Measurements from ENCODE around the gene LCNL1. TPM values are rescaled to one million over a fixed set of nuclear protein-coding genes. Genes with fewer than 3 reads are reported as not detected.

Gene LCNL1
- total and polyA plus RNA-seq, 4 experiments from 2014 or later: 0.14 to 0.17 TPM; not detected in 2

- no peaks in the 10 kb centered on the region for H3K36me3 ChIP-seq (ENCODE audit: insufficient read depth, low read length)
- H3K4me3 Mint-ChIP-seq: peak overlapping the region in 2 of 8 donors; percentile 8 to 80
Observed at GRCh38 chr9:136973618-136974617, 8.9 kb upstream of the LCNL1 start.

DNA sequence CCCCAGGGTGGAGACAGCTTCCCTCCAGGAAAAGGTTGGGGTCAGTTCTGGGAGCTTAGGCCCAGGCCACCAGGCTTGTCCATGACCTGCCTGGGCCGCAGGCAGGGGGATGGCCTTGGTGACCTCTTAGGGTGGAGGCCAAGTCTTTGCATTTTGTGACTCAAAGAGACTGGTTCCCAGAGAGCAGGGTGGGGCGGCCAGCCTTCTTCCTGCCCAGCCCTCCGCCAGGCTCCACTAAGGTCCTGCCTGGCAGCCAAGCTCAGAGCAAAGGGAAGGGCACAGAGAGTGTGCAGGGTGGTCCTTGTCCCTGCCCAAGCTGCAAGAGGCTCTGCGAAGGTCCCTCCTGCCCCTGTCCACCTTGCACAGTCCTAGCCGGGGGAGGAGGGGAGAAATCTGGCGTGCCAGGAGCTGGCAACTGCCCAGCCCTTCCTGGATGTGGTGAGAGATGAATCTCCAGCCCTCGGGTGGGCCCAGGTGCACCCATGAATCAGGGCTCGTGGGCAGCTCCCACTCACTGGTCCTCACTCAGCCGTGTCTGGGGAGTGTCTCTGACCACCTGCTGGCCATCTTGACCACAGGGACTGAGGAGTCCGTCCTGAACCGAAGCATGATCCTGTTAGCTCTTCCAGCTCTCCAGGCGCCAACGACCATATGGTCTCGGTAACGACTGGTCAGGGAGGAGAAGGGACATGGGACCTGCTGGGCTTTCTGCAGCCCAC is 7.8 kb upstream of the LCNL1 start:
- peak overlapping the region; percentile 66 to 84 (median 77) for H3K4me3 Mint-ChIP-seq
- no peak for DNase-seq
- peaks cover 11 to 32% (median 22%) of the 10 kb centered on the region in 4 donors for H3K4me1 Mint-ChIP-seq
- no peaks in the 10 kb centered on the region for H3K36me3 Mint-ChIP-seq
- H3K4me3 ChIP-seq (ENCODE audit: low read length in 2 of 2): peak overlapping the region; percentile 23 to 24
- no peaks in the 10 kb centered on the region for H3K27me3 ChIP-seq (ENCODE audit: insufficient read depth, low read length)
- peak overlapping the region; percentile 28 for H3K27ac ChIP-seq (ENCODE audit: low read depth, low read length)
- H3K27ac Mint-ChIP-seq: peak overlapping the region; percentile 52 to 83 (median 70)
- ChIA-PET POLR2A (ENCODE audit: partially characterized antibody) (interaction anchor here (0.6 to 3.9 kb wide), 13 partner anchors 10 to 266 kb away, joined by 3 to 75 read pairs (median 5); partner anchors contain the start of genes C8G, CLIC3, FBXW5 and FUT7), CTCF (ENCODE audit: partially characterized antibody) (interaction anchor here (0.7 to 3.4 kb wide), 10 partner anchors 11 to 110 kb away, joined by 3 to 27 read pairs (median 3); partner anchors contain the start of gene ABCA2)
- H3K27me3 Mint-ChIP-seq: no peaks in the 10 kb centered on the region
- no peaks in the 10 kb centered on the region for H3K9me3 ChIP-seq (ENCODE audit: control insufficient read depth in 1 of 2, low read length in 2 of 2)
- intact Hi-C loops (cut with micrococcal nuclease): loop anchor here (10.0 kb wide), 1 partner anchor 50 kb away; the partner anchor contains the start of gene ABCA2
- H3K36me3 ChIP-seq (ENCODE audit: insufficient read depth, low read length): no peaks in the 10 kb centered on the region
- no peaks in the 10 kb centered on the region for H3K9me3 Mint-ChIP-seq
- peaks cover 41% of the 10 kb centered on the region for H3K4me1 ChIP-seq (ENCODE audit: insufficient read depth, low read length)

More at GRCh38 chr9:136973618-136974617, 8.9 kb upstream of the LCNL1 start:
- Mint-ChIP-seq H3K9me3 (no peaks in the 10 kb centered on the region), H3K27me3 (no peaks in the 10 kb centered on the region), H3K27ac (peak overlapping the region in 2 of 7 donors; percentile 25 to 41), H3K36me3 (no peaks in the 10 kb centered on the region), H3K4me1 (peaks cover 11 to 32% (median 22%) of the 10 kb centered on the region in 4 donors)
- peaks cover 41% of the 10 kb centered on the region for H3K4me1 ChIP-seq (ENCODE audit: insufficient read depth, low read length)
- DNase-seq: no peak
- H3K9me3 ChIP-seq (ENCODE audit: control insufficient read depth in 1 of 2, low read length in 2 of 2): no peaks in the 10 kb centered on the region
- peak overlapping the region; percentile 21 for H3K27ac ChIP-seq (ENCODE audit: low read depth, low read length)
- CTCF ChIA-PET (ENCODE audit: partially characterized antibody): interaction anchor here (1.2 to 3.4 kb wide), 4 partner anchors 14 to 54 kb away, joined by 3 to 27 read pairs (median 11); partner anchors contain the start of gene ABCA2
- intact Hi-C loops (cut with micrococcal nuclease): loop anchor here (10.0 kb wide), 1 partner anchor 51 kb away; the partner anchor contains the start of gene ABCA2
- POLR2A ChIA-PET (ENCODE audit: partially characterized antibody): interaction anchor here (1.2 to 3.9 kb wide), 9 partner anchors 12 to 267 kb away, joined by 3 to 75 read pairs (median 8); partner anchors contain the start of genes C8G, CLIC3, FBXW5 and LCN12
- no peak overlapping the region for H3K4me3 ChIP-seq (ENCODE audit: low read length in 2 of 2)
- H3K27me3 ChIP-seq (ENCODE audit: insufficient read depth, low read length): no peaks in the 10 kb centered on the region

- H3K27me3 Mint-ChIP-seq: no peaks in the 10 kb centered on the region
- H3K4me1 Mint-ChIP-seq: peaks cover 11 to 32% (median 23%) of the 10 kb centered on the region in 4 donors
- Histone ChIP-seq H3K9me3 (ENCODE audit: control insufficient read depth in 1 of 2, low read length in 2 of 2) (no peaks in the 10 kb centered on the region), H3K4me1 (ENCODE audit: insufficient read depth, low read length) (peaks cover 41% of the 10 kb centered on the region), H3K27me3 (ENCODE audit: insufficient read depth, low read length) (no peaks in the 10 kb centered on the region), H3K4me3 (ENCODE audit: low read length in 2 of 2) (peak overlapping the region; percentile 23 to 24), H3K36me3 (ENCODE audit: insufficient read depth, low read length) (no peaks in the 10 kb centered on the region), H3K27ac (ENCODE audit: low read depth, low read length) (peak overlapping the region; percentile 28)
- peak overlapping the region; percentile 52 to 83 (median 72) for H3K27ac Mint-ChIP-seq
- POLR2A ChIA-PET (ENCODE audit: partially characterized antibody): interaction anchor here (0.6 to 3.9 kb wide), 10 partner anchors 9 to 133 kb away, joined by 3 to 75 read pairs (median 8); partner anchors contain the start of genes C8G, CLIC3, FBXW5 and FUT7
- CTCF ChIA-PET (ENCODE audit: partially characterized antibody): interaction anchor here (0.7 to 3.4 kb wide), 13 partner anchors 9 to 133 kb away, joined by 3 to 27 read pairs (median 3); partner anchors contain the start of genes ABCA2, AJM1 and CLIC3
- intact Hi-C loops (cut with micrococcal nuclease): loop anchor here (10.0 kb wide), 1 partner anchor 49 kb away; the partner anchor contains the start of gene ABCA2
- no peaks in the 10 kb centered on the region for H3K9me3 Mint-ChIP-seq
- peak in 1 of 5 donors; percentile 20 for DNase-seq
- peak overlapping the region; percentile 66 to 84 (median 77) for H3K4me3 Mint-ChIP-seq
- no peaks in the 10 kb centered on the region for H3K36me3 Mint-ChIP-seq
Observed at GRCh38 chr9:136975644-136976043, 7.1 kb upstream of the LCNL1 start.

- no peaks in the 10 kb centered on the region for H3K9me3 Mint-ChIP-seq
- POLR2A ChIA-PET (ENCODE audit: partially characterized antibody): interaction anchor here (1.1 to 3.9 kb wide), 5 partner anchors 15 to 75 kb away, joined by 3 to 75 read pairs (median 24); partner anchors contain the start of genes CLIC3 and PAXX
- H3K36me3 Mint-ChIP-seq: no peaks in the 10 kb centered on the region
- DNase-seq: no peak
- no peaks in the 10 kb centered on the region for H3K27me3 Mint-ChIP-seq
- CTCF ChIA-PET (ENCODE audit: partially characterized antibody): interaction anchor here (1.3 kb wide), 1 partner anchor 135 kb away, joined by 3 read pairs; the partner anchor contains the start of gene AJM1
- H3K4me1 ChIP-seq (ENCODE audit: insufficient read depth, low read length): peaks cover 41% of the 10 kb centered on the region
- peak within 1 kb of the TSS in 6 of 7 donors; percentile 13 to 80 (median 70) for H3K27ac Mint-ChIP-seq
- no peaks in the 10 kb centered on the region for H3K9me3 ChIP-seq (ENCODE audit: control insufficient read depth in 1 of 2, low read length in 2 of 2)
- intact Hi-C loops (cut with micrococcal nuclease): loop anchor here (10.0 kb wide), 1 partner anchor 48 kb away; the partner anchor contains the start of gene ABCA2
- H3K4me1 Mint-ChIP-seq: peaks cover 11 to 32% (median 23%) of the 10 kb centered on the region in 4 donors
- no peaks in the 10 kb centered on the region for H3K36me3 ChIP-seq (ENCODE audit: insufficient read depth, low read length)
- H3K27ac ChIP-seq (ENCODE audit: low read depth, low read length): peak within 1 kb of the TSS; percentile 2
- peak within 1 kb of the TSS in 1 of 2 donors; percentile 9 for H3K4me3 ChIP-seq (ENCODE audit: low read length in 2 of 2)
- no peaks in the 10 kb centered on the region for H3K27me3 ChIP-seq (ENCODE audit: insufficient read depth, low read length)
- peak within 1 kb of the TSS in 7 of 8 donors; percentile 22 to 84 (median 68) for H3K4me3 Mint-ChIP-seq
Observed at GRCh38 chr9:136977223-136977622, 5.6 kb upstream of the LCNL1 start, which contains the start of gene PTGDS. Gene PTGDS, plus strand, starts transcription at chr9:136977504. Its CDS starts 75 bp downstream, at chr9:136977579.

GRCh38 chr9:136977649-136978072 is 5.1 kb upstream of the LCNL1 start:
- ChIA-PET POLR2A (ENCODE audit: partially characterized antibody) (interaction anchor here (0.8 to 6.3 kb wide), 8 partner anchors 12 to 57 kb away, joined by 3 to 57 read pairs (median 4); partner anchors contain the start of genes CLIC3 and PAXX), CTCF (ENCODE audit: partially characterized antibody) (interaction anchor here (0.7 kb wide), 1 partner anchor 54 kb away, joined by 3 read pairs; the partner anchor contains the start of gene FUT7)
- H3K36me3 Mint-ChIP-seq: no peaks in the 10 kb centered on the region
- peak overlapping the region in 6 of 8 donors; percentile 22 to 49 (median 46) for H3K4me3 Mint-ChIP-seq
- Histone ChIP-seq H3K36me3 (ENCODE audit: insufficient read depth, low read length) (no peaks in the 10 kb centered on the region), H3K27ac (ENCODE audit: low read depth, low read length) (peak overlapping the region; percentile 2), H3K4me3 (ENCODE audit: low read length in 2 of 2) (peak overlapping the region in 1 of 2 donors; percentile 9), H3K4me1 (ENCODE audit: insufficient read depth, low read length) (peaks cover 41% of the 10 kb centered on the region), H3K27me3 (ENCODE audit: insufficient read depth, low read length) (no peaks in the 10 kb centered on the region), H3K9me3 (ENCODE audit: control insufficient read depth in 1 of 2, low read length in 2 of 2) (no peaks in the 10 kb centered on the region)
- intact Hi-C loops (cut with micrococcal nuclease): loop anchor here (1.0 to 10.0 kb wide), 4 partner anchors 15 to 186 kb away; partner anchors contain the start of genes ABCA2, PAXX, TMEM141 and TRAF2
- peak overlapping the region in 1 of 7 donors; percentile 22 for H3K27ac Mint-ChIP-seq
- DNase-seq: no peak
- H3K9me3 Mint-ChIP-seq: no peaks in the 10 kb centered on the region
- H3K27me3 Mint-ChIP-seq: no peaks in the 10 kb centered on the region
- H3K4me1 Mint-ChIP-seq: peaks cover 11 to 32% (median 23%) of the 10 kb centered on the region in 4 donors

All from CD4-positive, alpha-beta memory T cell (primary cell).